COLO829 (cell line): ENCODE data around the gene DHH.
"Not testable (repeated sequence)": the region's sequence is repeated elsewhere in the genome, so short reads cannot be mapped to it uniquely, and the experiment has no call there.

ENCODE experiments used
- DNase-seq: peaks from one replicate; pipeline ENCODE4 v3.0.0; 2012; ENCODE audit warnings: low spot score

The DHH gene

GRCh38 chr12:49094160-49094974, at the start of gene DHH:
Gene DHH, minus strand, starts transcription at chr12:49094801. Its CDS starts 289 bp downstream, at chr12:49094512.
- no peak for DNase-seq

GRCh38 chr12:49144384-49144783, 49.8 kb upstream of the DHH start:
- DNase-seq = no peak

- DNase-seq = no peak
Measured at GRCh38 chr12:49138999-49139398, 44.4 kb upstream of the DHH start.

- peak; percentile 78 for DNase-seq
Measured at GRCh38 chr12:49138587-49138986, 44.0 kb upstream of the DHH start.

- no peak for DNase-seq
Measured at GRCh38 chr12:49137476-49137875, 42.9 kb upstream of the DHH start.

GRCh38 chr12:49136997-49137396, 42.4 kb upstream of the DHH start:
- DNase-seq = not testable (repeated sequence)

- no peak for DNase-seq
Measured at GRCh38 chr12:49133590-49133989, 39.0 kb upstream of the DHH start.

- no peak for DNase-seq
Measured at GRCh38 chr12:49133014-49133413, 38.4 kb upstream of the DHH start.

GRCh38 chr12:49131894-49132461, 37.4 kb upstream of the DHH start:
- no peak for DNase-seq

- DNase-seq = peak; percentile 80
Measured at GRCh38 chr12:49131051-49131893, 36.7 kb upstream of the DHH start, which contains the start of gene TUBA1B. Gene TUBA1B, minus strand, starts transcription at chr12:49131395. Its CDS starts 95 bp downstream, at chr12:49131300.

GRCh38 chr12:49130151-49131050, 35.8 kb upstream of the DHH start:
- peak; percentile 91 for DNase-seq

GRCh38 chr12:49129332-49130150, 34.9 kb upstream of the DHH start:
- no peak for DNase-seq

GRCh38 chr12:49127971-49128370, 33.4 kb upstream of the DHH start:
- DNase-seq = not testable (repeated sequence)

GRCh38 chr12:49126852-49127763, 32.5 kb upstream of the DHH start:
- DNase-seq = no peak

GRCh38 chr12:49121047-49121696, 26.6 kb upstream of the DHH start:
- DNase-seq = peak; percentile 81

GRCh38 chr12:49111206-49111605, 16.6 kb upstream of the DHH start:
- DNase-seq = no peak

GRCh38 chr12:49110464-49111155, 16.0 kb upstream of the DHH start, which contains the start of gene LMBR1L:
Gene LMBR1L, minus strand, starts transcription at chr12:49110847. Its CDS starts 292 bp downstream, at chr12:49110555.
- peak; percentile 99 for DNase-seq
